Adrenal gland (tissue), 5 donors: ENCODE data around the gene MAD1L1.

ENCODE experiments used
- POLR2A ChIP-seq, 2 donors: fragments of 450-650 bp; IDR thresholded peaks; one replicate each; pipeline ENCODE4 v1.6.1; 2017; ENCODE audit warnings: antibody characterized with exemption in 2 of 2, mild to moderate bottlenecking in 2 of 2, moderate library complexity in 1 of 2
- TF ChIP-seq, protein P1 (sequence below), 6 experiments: fragments of 450-650 bp in 4 of 6; fragments of 200-600 bp in 2 of 6; sonication (generic) in 1 of 6; IDR thresholded peaks; 1 replicate in 5 of 6; 2 replicates in 1 of 6; pipeline versions ENCODE4 v1.5.1 to v1.8.0; 2016 to 2021; ENCODE audit warnings: antibody characterized with exemption in 6 of 6, mild to moderate bottlenecking in 2 of 6, moderate library complexity in 1 of 6
- donor health status: DM: no; HTN: no; CAD: no.

DNA sequence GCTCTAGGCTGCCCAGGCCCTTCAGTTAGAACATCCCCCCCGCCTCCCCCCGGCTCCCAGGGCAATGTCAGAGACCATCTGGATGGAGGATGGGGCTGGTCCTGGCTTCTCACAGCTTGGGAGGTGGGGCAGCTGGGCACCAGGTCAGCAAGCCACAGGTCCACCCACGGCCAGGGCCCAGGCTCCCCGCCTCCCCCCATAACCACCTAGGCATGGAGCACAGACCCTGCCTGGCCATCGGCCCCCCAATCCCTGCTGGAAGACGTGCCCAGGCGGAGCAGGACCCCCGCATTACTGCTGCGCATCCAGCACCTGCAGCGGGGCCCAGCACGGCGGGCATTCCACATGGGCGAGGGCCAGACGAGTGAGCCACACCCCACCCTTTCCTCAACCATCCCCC is 393.0 kb downstream of the MAD1L1 start:
- TF ChIP-seq, protein P1, sequence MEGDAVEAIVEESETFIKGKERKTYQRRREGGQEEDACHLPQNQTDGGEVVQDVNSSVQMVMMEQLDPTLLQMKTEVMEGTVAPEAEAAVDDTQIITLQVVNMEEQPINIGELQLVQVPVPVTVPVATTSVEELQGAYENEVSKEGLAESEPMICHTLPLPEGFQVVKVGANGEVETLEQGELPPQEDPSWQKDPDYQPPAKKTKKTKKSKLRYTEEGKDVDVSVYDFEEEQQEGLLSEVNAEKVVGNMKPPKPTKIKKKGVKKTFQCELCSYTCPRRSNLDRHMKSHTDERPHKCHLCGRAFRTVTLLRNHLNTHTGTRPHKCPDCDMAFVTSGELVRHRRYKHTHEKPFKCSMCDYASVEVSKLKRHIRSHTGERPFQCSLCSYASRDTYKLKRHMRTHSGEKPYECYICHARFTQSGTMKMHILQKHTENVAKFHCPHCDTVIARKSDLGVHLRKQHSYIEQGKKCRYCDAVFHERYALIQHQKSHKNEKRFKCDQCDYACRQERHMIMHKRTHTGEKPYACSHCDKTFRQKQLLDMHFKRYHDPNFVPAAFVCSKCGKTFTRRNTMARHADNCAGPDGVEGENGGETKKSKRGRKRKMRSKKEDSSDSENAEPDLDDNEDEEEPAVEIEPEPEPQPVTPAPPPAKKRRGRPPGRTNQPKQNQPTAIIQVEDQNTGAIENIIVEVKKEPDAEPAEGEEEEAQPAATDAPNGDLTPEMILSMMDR (IDR thresholded peaks at IDR 0.05) = no peak
- no peak for TF ChIP-seq POLR2A (IDR thresholded peaks at IDR 0.05)
